GM23338 (cell line): ENCODE results near the gene LARGE1. TPM values are rescaled to one million over a fixed set of nuclear protein-coding genes. Genes with fewer than 3 reads are reported as not detected.
A peak's percentile ranks its signal among the peaks of the same experiment; 100 is the strongest.

Source experiments
- ATAC-seq: fragments of 200-7000 bp; cut with Tn5 transposase; 3 replicates; pipeline ENCODE4 v1.9.1; 2020
- DNase-seq: peaks from one replicate; pipeline ENCODE4 v3.0.0-alpha.2; 2015; ENCODE audit warnings: low spot score
- H2AFZ ChIP-seq: fragments of 200-600 bp; sonication (generic); 2 replicates; pipeline ENCODE4 v1.8.0; 2016; ENCODE audit warnings: antibody characterized with exemption, mild to moderate bottlenecking, moderate library complexity
- H3F3A ChIP-seq: fragments of 200-600 bp; sonication (generic); replicated peaks from 2 replicates; pipeline ENCODE4 v1.8.0; 2017; ENCODE audit warnings: antibody characterized with exemption, mixed run types, low read depth
- H3K27ac ChIP-seq: fragments of 200-600 bp; sonication (generic); 2 replicates; pipeline ENCODE4 v1.6.1; 2016; ENCODE audit warnings: low read depth
- H3K27me3 ChIP-seq: fragments of 200-600 bp; sonication (generic); 2 replicates; pipeline ENCODE4 v1.8.0; 2016; ENCODE audit warnings: mild to moderate bottlenecking, mixed run types, moderate library complexity; ENCODE audit not compliant: insufficient read depth
- H3K36me3 ChIP-seq: fragments of 200-600 bp; sonication (generic); 2 replicates; pipeline ENCODE4 v1.8.0; 2016; ENCODE audit warnings: mild to moderate bottlenecking; ENCODE audit not compliant: insufficient read depth
- H3K4me1 ChIP-seq: fragments of 200-600 bp; sonication (generic); 2 replicates; pipeline ENCODE4 v1.8.0; 2016; ENCODE audit warnings: mild to moderate bottlenecking, moderate library complexity; ENCODE audit not compliant: insufficient read depth
- H3K4me2 ChIP-seq: fragments of 200-600 bp; sonication (generic); 2 replicates; pipeline ENCODE4 v1.7.1; 2017; ENCODE audit warnings: mixed run types
- H3K4me3 ChIP-seq: fragments of 200-600 bp; sonication (generic); 2 replicates; pipeline ENCODE4 v1.6.1; 2016; ENCODE audit warnings: mixed run types
- H3K79me2 ChIP-seq: fragments of 200-600 bp; sonication (generic); replicated peaks from 2 replicates; pipeline ENCODE4 v1.8.0; 2017; ENCODE audit warnings: mild to moderate bottlenecking; ENCODE audit not compliant: insufficient read depth
- H3K9me2 ChIP-seq: fragments of 200-600 bp; sonication (generic); 2 replicates; pipeline ENCODE4 v1.8.0; 2017; ENCODE audit not compliant: insufficient read depth
- H4K20me1 ChIP-seq: fragments of 200-600 bp; sonication (generic); replicated peaks from 2 replicates; pipeline ENCODE4 v1.8.0; 2017; ENCODE audit warnings: mild to moderate bottlenecking; ENCODE audit not compliant: insufficient read depth
- H3K27ac Mint-ChIP-seq: 2 replicates; pipeline ENCODE4 v1.8.0; 2020; ENCODE audit warnings: inconsistent platforms, mild to moderate bottlenecking, moderate library complexity, mixed read lengths
- H3K27me3 Mint-ChIP-seq: 3 replicates; pipeline ENCODE4 v1.8.0; 2022; ENCODE audit warnings: low read depth, mild to moderate bottlenecking, moderate library complexity, mixed read lengths, inconsistent platforms; ENCODE audit not compliant: insufficient read depth, poor library complexity
- H3K36me3 Mint-ChIP-seq: 3 replicates; pipeline ENCODE4 v1.8.0; 2021; ENCODE audit warnings: low read depth, mild to moderate bottlenecking, inconsistent platforms, moderate library complexity, mixed read lengths
- H3K4me1 Mint-ChIP-seq: 3 replicates; pipeline ENCODE4 v1.8.0; 2020; ENCODE audit warnings: mild to moderate bottlenecking, inconsistent platforms, mixed read lengths
- H3K4me3 Mint-ChIP-seq: 3 replicates; pipeline ENCODE4 v1.8.0; 2021; ENCODE audit warnings: moderate library complexity, mild to moderate bottlenecking, inconsistent platforms, mixed read lengths
- H3K9me3 Mint-ChIP-seq: 3 replicates; pipeline ENCODE4 v1.8.0; 2020; ENCODE audit warnings: moderate library complexity, mild to moderate bottlenecking, inconsistent platforms, mixed read lengths
- CREB1 ChIP-seq: fragments of 250-450 bp; sonication (Bioruptor Pico); IDR thresholded peaks from 2 replicates; pipeline ENCODE4 v1.5.0; 2020; ENCODE audit warnings: low read depth, mild to moderate bottlenecking, moderate library complexity
- CTCF ChIP-seq, 2 experiments: fragments of 200-600 bp in 1 of 2; sonication (generic) in 1 of 2; conservative IDR thresholded peaks; 2 replicates each; pipeline versions ENCODE4 v1.5.1 to v1.6.1; 2016 to 2017; ENCODE audit warnings: antibody characterized with exemption in 2 of 2, low read depth in 2 of 2, mild to moderate bottlenecking in 2 of 2, moderate library complexity in 1 of 2
- EZH2 ChIP-seq: fragments of 200-600 bp; sonication (generic); IDR thresholded peaks from one replicate; pipeline ENCODE4 v1.8.0; 2017; ENCODE audit warnings: antibody characterized with exemption, mild to moderate bottlenecking, low read depth; ENCODE audit not compliant: unreplicated experiment
- REST ChIP-seq: IDR thresholded peaks from one replicate; pipeline ENCODE4 v1.6.1; 2018; ENCODE audit warnings: antibody characterized with exemption; ENCODE audit not compliant: unreplicated experiment
- STAT1 ChIP-seq: IDR thresholded peaks from one replicate; pipeline ENCODE4 v1.6.1; 2016; ENCODE audit warnings: antibody characterized with exemption; ENCODE audit not compliant: unreplicated experiment
- ZNF114 ChIP-seq: fragments of 250-450 bp; sonication (Bioruptor Pico); IDR thresholded peaks from 2 replicates; pipeline ENCODE4 v1.5.0; 2020; ENCODE audit warnings: mild to moderate bottlenecking, moderate library complexity
- polyA plus RNA-seq: library from polyadenylated mRNA; unstranded; fragments of >200 nt; fragmentation: Nextera tagmentation; extraction: Ambion mirVana; gene quantifications from 2 replicates; pipeline ENCODE4 v1.2.1, GENCODE V29; 2016
- total RNA-seq: library from RNA; depleted of rRNA; stranded (reverse); fragments of >200 nt; shearing (Covaris generic); gene quantifications from 2 replicates; pipeline ENCODE4 v1.2.3, GENCODE V29; 2014

Gene LARGE1
- total and polyA plus RNA-seq, 2 experiments from 2014 or later, result 12.8 to 75.6 TPM

DNA sequence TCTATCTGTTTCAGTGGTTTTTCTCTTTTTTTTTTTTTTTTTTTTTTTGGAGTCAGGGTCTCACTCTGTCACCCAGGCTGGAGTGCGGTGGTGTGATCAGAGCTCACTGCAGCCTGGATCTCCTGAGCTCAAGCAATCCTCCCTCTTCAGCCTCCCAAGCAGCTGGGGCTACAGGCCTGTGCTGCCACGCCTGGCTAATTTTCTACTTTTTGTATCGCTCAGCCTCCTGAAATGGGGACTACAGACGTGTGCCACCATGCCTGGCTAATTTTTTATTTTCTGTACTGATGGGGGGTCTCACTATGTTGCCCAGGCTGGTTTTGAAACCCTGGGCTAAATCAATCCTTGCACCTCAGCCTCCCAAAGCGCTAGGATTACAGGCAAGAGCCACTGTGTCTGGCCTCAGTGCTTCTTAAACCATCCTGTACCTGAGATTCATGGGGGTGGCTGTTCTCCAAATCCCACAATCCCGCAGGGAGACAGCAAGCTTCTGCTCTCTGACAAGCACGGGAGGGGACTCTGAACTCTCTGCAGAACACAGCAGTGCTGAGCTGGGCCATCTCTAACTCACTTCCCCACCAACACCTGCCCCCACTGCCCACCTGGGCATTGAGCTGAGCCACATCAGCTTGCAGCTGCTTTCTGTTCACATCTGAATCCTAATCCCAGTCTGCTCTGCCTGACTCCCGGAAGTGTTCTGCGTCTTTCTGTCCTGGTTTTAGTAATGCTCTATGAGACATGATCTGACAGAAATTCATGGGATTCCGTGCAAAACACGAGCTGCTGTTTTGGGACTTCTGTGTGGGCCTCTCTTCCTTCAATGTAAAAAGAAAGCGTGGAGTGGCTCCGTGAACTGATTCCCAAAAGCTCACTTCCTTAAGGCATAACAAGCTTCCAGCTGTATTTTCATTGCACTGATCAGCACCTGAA lies 400.0 kb downstream of the LARGE1 start:
- H3K4me1 ChIP-seq, result peaks cover 8% of the 10 kb centered on the region; the same call in 1 of the 2 replicates
- peaks cover 27% of the 10 kb centered on the region for H3K4me1 Mint-ChIP-seq
- H3K4me3 ChIP-seq, result no peak overlapping the region
- H3K27me3 ChIP-seq, result no peaks in the 10 kb centered on the region
- no peak for TF ChIP-seq ZNF114 (CRISPR knock-in tag)
- TF ChIP-seq STAT1, result no peak
- no peak for TF ChIP-seq EZH2
- no peak for TF ChIP-seq REST
- H3K4me3 Mint-ChIP-seq, result no peak overlapping the region
- H2AFZ ChIP-seq, result no peak overlapping the region
- H3K9me3 Mint-ChIP-seq, result peaks cover 8% of the 10 kb centered on the region
- no peaks in the 10 kb centered on the region for H3K9me2 ChIP-seq
- no peaks in the 10 kb centered on the region for H3F3A ChIP-seq
- DNase-seq, result no peak
- H3K27ac Mint-ChIP-seq, result no peak overlapping the region
- H3K4me2 ChIP-seq, result no peak overlapping the region
- H3K27ac ChIP-seq, result peak overlapping the region; percentile 69
- ATAC-seq, result no peak
- H3K27me3 Mint-ChIP-seq, result peaks cover 7% of the 10 kb centered on the region
- peaks cover 17% of the 10 kb centered on the region; the same call in 1 of the 2 replicates for H4K20me1 ChIP-seq
- H3K36me3 ChIP-seq, result no peaks in the 10 kb centered on the region
- H3K79me2 ChIP-seq, result peaks cover 32% of the 10 kb centered on the region
- H3K36me3 Mint-ChIP-seq, result peaks cover 19% of the 10 kb centered on the region

DNA sequence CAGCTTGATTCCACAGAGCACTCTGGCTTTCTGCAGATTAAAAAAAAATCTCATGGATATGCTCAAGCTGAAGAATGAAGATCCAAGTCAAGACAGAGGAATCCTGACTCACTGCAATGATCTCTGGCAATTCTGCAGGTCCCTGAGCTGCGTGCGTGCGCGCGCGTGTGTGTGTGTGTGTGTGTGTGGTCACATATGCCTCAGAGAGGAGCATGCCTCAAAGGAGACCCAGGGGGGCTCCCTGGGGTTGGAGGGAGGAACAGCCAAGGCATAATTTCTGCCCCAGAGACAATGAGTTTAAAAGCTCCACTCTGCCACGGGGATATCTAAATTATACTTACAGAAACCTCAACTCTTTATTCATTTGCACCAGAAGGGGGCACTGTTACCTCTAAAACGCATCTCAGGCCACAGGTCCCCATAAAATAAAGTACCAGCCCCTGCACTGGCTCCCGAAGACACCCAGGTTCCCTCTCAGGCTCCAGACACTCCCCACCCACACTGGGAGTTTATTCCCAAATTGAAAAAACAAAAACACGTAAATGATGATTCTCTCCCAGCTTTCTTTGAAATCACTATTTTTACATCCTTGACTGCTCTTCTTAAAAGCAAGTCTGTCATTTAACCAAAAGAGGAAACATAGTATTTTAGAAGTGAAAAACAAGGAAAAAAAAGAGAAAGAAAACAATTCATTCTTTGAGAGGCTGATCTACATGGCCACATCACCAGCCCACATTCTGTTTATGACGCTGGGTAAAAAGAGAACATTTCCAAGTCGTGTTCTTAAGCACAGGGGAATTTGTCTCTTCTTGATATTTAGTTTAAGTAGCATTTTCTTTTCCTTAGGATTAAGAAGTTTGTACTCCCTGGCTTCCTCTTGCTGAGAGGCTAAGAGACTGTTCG lies 401.0 kb downstream of the LARGE1 start:
- DNase-seq (peak; percentile 84), ATAC-seq (peak; percentile 90)
- Histone ChIP-seq H3K4me3 (no peak overlapping the region), H3K27me3 (no peaks in the 10 kb centered on the region), H3K4me2 (no peak overlapping the region), H3K79me2 (peaks cover 27% of the 10 kb centered on the region), H4K20me1 (peaks cover 18% of the 10 kb centered on the region; the same call in 1 of the 2 replicates), H3K27ac (peak overlapping the region; percentile 46), H3K9me2 (no peaks in the 10 kb centered on the region), H3K36me3 (no peaks in the 10 kb centered on the region), H3F3A (no peaks in the 10 kb centered on the region), H2AFZ (no peak overlapping the region), H3K4me1 (peaks cover 8% of the 10 kb centered on the region; the same call in 1 of the 2 replicates)
- H3K27me3 Mint-ChIP-seq, result peaks cover 7% of the 10 kb centered on the region
- no peak overlapping the region for H3K4me3 Mint-ChIP-seq
- TF ChIP-seq CREB1 (CRISPR knock-in tag) (no peak), CTCF (conservative IDR thresholded peaks at IDR 0.05; ENCODE audit: low read depth in 2 of 2) (peak; percentile 69 to 71)
- H3K9me3 Mint-ChIP-seq, result peaks cover 8% of the 10 kb centered on the region
- H3K4me1 Mint-ChIP-seq, result peaks cover 22% of the 10 kb centered on the region
- H3K27ac Mint-ChIP-seq, result peak overlapping the region; percentile 68; the same call in 1 of the 2 replicates
- peaks cover 19% of the 10 kb centered on the region for H3K36me3 Mint-ChIP-seq
